HEK293 (cell line): ENCODE results near the gene HMOX1.

Experiments used
- AEBP2 ChIP-seq: fragments of 450-650 bp; formaldehyde crosslinking; IDR thresholded peaks from 2 replicates; pipeline ENCODE4 v1.5.1; 2016; ENCODE audit warnings: missing biosample characterization, missing genetic modification characterization, borderline replicate concordance
- GLI4 ChIP-seq: fragments of 450-650 bp; formaldehyde crosslinking; IDR thresholded peaks from 2 replicates; pipeline ENCODE4 v1.5.1; 2016; ENCODE audit warnings: missing biosample characterization, missing genetic modification characterization
- GLIS1 ChIP-seq: fragments of 450-650 bp; formaldehyde crosslinking; IDR thresholded peaks from 2 replicates; pipeline ENCODE4 v1.5.1; 2016; ENCODE audit warnings: missing biosample characterization, missing genetic modification characterization
- IKZF3 ChIP-seq: fragments of 450-650 bp; IDR thresholded peaks from 2 replicates; pipeline ENCODE4 v1.5.0; 2018; ENCODE audit warnings: missing biosample characterization, mild to moderate bottlenecking, missing genetic modification characterization, moderate library complexity
- YY1 ChIP-seq: fragments of 450-650 bp; formaldehyde crosslinking; IDR thresholded peaks from 2 replicates; pipeline ENCODE4 v1.5.1; 2018; ENCODE audit warnings: missing biosample characterization, missing genetic modification characterization
- ZBTB49 ChIP-seq: fragments of 450-650 bp; formaldehyde crosslinking; IDR thresholded peaks from 2 replicates; pipeline ENCODE4 v1.5.1; 2016; ENCODE audit warnings: missing biosample characterization, missing genetic modification characterization, low read depth
- ZFP3 ChIP-seq: fragments of 450-650 bp; formaldehyde crosslinking; IDR thresholded peaks from 2 replicates; pipeline ENCODE4 v1.5.1; 2016; ENCODE audit warnings: low read depth, missing biosample characterization, missing genetic modification characterization
- ZIC2 ChIP-seq: fragments of 450-650 bp; formaldehyde crosslinking; IDR thresholded peaks from 2 replicates; pipeline ENCODE4 v1.5.1; 2016; ENCODE audit warnings: missing biosample characterization, missing genetic modification characterization
- ZNF112 ChIP-seq: fragments of 450-650 bp; formaldehyde crosslinking; IDR thresholded peaks from 2 replicates; pipeline ENCODE4 v1.5.0; 2017; ENCODE audit warnings: missing biosample characterization, missing genetic modification characterization
- ZNF169 ChIP-seq: fragments of 450-650 bp; formaldehyde crosslinking; IDR thresholded peaks from 2 replicates; pipeline ENCODE4 v1.5.1; 2016; ENCODE audit warnings: missing biosample characterization, missing genetic modification characterization
- ZNF221 ChIP-seq: fragments of 450-650 bp; formaldehyde crosslinking; IDR thresholded peaks from 2 replicates; pipeline ENCODE4 v1.5.1; 2017; ENCODE audit warnings: missing biosample characterization, missing genetic modification characterization, borderline replicate concordance
- ZNF223 ChIP-seq: fragments of 450-650 bp; formaldehyde crosslinking; IDR thresholded peaks from 2 replicates; pipeline ENCODE4 v1.5.1; 2016; ENCODE audit warnings: missing biosample characterization, missing genetic modification characterization
- ZNF48 ChIP-seq: fragments of 450-650 bp; formaldehyde crosslinking; IDR thresholded peaks from 2 replicates; pipeline ENCODE4 v1.5.1; 2016; ENCODE audit warnings: missing biosample characterization, missing genetic modification characterization
- ZNF549 ChIP-seq: fragments of 450-650 bp; IDR thresholded peaks from 2 replicates; pipeline ENCODE4 v1.5.1; 2018; ENCODE audit warnings: missing biosample characterization, missing genetic modification characterization, mild to moderate bottlenecking, inconsistent platforms, moderate library complexity
- ZNF596 ChIP-seq: fragments of 450-650 bp; IDR thresholded peaks from 2 replicates; pipeline ENCODE4 v1.5.0; 2018; ENCODE audit warnings: missing biosample characterization, mild to moderate bottlenecking, missing genetic modification characterization, moderate library complexity
- ZNF600 ChIP-seq: fragments of 450-650 bp; formaldehyde crosslinking; IDR thresholded peaks from 2 replicates; pipeline ENCODE4 v1.5.1; 2016; ENCODE audit warnings: missing biosample characterization, missing genetic modification characterization
- ZNF629 ChIP-seq: fragments of 450-650 bp; formaldehyde crosslinking; IDR thresholded peaks from 2 replicates; pipeline ENCODE4 v1.5.1; 2017; ENCODE audit warnings: missing biosample characterization, missing genetic modification characterization
- ZNF701 ChIP-seq: fragments of 450-650 bp; formaldehyde crosslinking; IDR thresholded peaks from 2 replicates; pipeline ENCODE4 v1.5.1; 2016; ENCODE audit warnings: missing biosample characterization, missing genetic modification characterization
- ZNF785 ChIP-seq: fragments of 450-650 bp; formaldehyde crosslinking; IDR thresholded peaks from 2 replicates; pipeline ENCODE4 v1.5.1; 2016; ENCODE audit warnings: missing biosample characterization, missing genetic modification characterization
- ZSCAN16 ChIP-seq: fragments of 450-650 bp; formaldehyde crosslinking; IDR thresholded peaks from 2 replicates; pipeline ENCODE4 v1.5.1; 2016; ENCODE audit warnings: missing biosample characterization, missing genetic modification characterization
- ZSCAN5A ChIP-seq: fragments of 450-650 bp; formaldehyde crosslinking; IDR thresholded peaks from 2 replicates; pipeline ENCODE4 v1.5.1; 2016; ENCODE audit warnings: missing biosample characterization, missing genetic modification characterization
- TF ChIP-seq, protein P1 (sequence below): fragments of 450-650 bp; formaldehyde crosslinking; IDR thresholded peaks from 2 replicates; pipeline ENCODE4 v1.5.1; 2016; ENCODE audit warnings: missing biosample characterization, missing genetic modification characterization
- TF ChIP-seq, protein P2 (sequence below): fragments of 450-650 bp; formaldehyde crosslinking; IDR thresholded peaks from 2 replicates; pipeline ENCODE4 v1.5.1; 2016; ENCODE audit warnings: missing biosample characterization, missing genetic modification characterization
- TF ChIP-seq, protein P3 (sequence below): sonication (generic); formaldehyde crosslinking; IDR thresholded peaks from 2 replicates; pipeline ENCODE4 v1.8.1; 2022; ENCODE audit warnings: mild to moderate bottlenecking, moderate library complexity, missing genetic modification reagents
- TF ChIP-seq, protein P4 (sequence below): fragments of 450-650 bp; formaldehyde crosslinking; IDR thresholded peaks from 2 replicates; pipeline ENCODE4 v1.5.1; 2016; ENCODE audit warnings: missing biosample characterization, missing genetic modification characterization

Gene HMOX1

DNA sequence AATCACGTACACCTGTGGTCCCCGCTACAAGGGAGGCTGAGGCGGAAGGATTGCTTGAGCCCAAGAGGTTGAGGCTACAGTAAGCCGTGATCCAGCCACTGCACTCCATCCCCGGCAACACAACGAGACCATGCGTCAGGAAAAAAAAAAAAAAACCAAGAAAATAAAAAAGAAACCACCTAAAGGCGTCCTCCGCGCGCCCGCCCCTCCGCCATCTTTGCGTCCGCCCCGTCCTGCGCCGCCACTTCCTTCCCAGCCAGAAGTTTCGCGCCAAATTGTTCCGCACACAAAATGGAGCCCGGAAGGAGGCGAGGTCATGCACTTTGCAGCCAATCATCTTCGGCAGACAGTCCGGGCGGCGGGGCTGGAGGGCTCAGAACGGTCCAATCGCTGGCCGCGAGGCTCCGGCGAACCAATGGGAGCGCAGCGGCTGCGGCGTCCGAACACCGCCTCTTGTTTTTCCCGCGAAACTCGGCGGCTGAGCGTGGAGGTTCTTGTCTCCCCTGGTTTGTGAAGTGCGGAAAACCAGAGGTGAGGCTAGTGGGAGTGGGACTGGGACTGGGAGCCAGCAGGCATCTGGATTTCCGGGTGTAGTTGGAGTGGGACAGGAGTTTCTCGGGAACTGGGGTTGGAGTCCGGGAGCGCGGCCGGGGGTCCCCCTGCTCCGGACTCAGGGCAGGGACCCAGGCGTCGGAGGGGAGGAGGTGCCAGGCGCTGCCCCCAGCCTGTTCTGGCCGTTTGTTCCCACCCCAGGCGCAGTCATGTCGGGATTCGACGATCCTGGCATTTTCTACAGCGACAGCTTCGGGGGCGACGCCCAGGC, 19.0 kb downstream of the HMOX1 start, which contains the start of gene MCM5 (continued):
- no peak for TF ChIP-seq AEBP2 (tag by site-specific recombination)
- TF ChIP-seq ZNF701: no peak
- TF ChIP-seq, protein P1, sequence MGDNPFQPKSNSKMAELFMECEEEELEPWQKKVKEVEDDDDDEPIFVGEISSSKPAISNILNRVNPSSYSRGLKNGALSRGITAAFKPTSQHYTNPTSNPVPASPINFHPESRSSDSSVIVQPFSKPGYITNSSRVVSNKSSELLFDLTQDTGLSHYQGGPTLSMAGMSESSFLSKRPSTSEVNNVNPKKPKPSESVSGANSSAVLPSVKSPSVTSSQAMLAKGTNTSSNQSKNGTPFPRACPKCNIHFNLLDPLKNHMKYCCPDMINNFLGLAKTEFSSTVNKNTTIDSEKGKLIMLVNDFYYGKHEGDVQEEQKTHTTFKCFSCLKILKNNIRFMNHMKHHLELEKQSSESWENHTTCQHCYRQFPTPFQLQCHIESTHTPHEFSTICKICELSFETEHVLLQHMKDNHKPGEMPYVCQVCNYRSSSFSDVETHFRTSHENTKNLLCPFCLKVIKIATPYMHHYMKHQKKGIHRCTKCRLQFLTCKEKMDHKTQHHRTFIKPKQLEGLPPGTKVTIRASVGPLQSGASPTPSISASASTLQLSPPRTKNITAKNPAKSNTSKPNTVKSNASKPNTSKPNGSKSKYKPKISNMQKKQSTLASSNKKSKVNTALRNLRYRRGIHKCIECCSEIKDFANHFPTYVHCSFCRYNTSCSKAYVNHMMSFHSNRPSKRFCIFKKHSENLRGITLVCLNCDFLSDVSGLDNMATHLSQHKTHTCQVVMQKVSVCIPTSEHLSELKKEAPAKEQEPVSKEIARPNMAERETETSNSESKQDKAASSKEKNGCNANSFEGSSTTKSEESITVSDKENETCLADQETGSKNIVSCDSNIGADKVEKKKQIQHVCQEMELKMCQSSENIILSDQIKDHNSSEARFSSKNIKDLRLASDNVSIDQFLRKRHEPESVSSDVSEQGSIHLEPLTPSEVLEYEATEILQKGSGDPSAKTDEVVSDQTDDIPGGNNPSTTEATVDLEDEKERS (tag by site-specific recombination): 0 out of 2 replicates have a peak, but pooled peaks have one; percentile 19
- peak; percentile 52; the same call in 1 of the 2 replicates for TF ChIP-seq ZNF600 (tag by site-specific recombination)
- no peak for TF ChIP-seq ZSCAN16 (tag by site-specific recombination)
- TF ChIP-seq GLI4 (tag by site-specific recombination): 0 out of 2 replicates have a peak, but pooled peaks have one; percentile 66
- no peak for TF ChIP-seq ZIC2 (tag by site-specific recombination)
- TF ChIP-seq GLIS1 (tag by site-specific recombination): peak; percentile 18; the same call in 1 of the 2 replicates
- TF ChIP-seq ZSCAN5A (tag by site-specific recombination): no peak
- no peak for TF ChIP-seq ZFP3 (tag by site-specific recombination)
- TF ChIP-seq ZNF596 (tag by site-specific recombination): no peak
- TF ChIP-seq, protein P2, sequence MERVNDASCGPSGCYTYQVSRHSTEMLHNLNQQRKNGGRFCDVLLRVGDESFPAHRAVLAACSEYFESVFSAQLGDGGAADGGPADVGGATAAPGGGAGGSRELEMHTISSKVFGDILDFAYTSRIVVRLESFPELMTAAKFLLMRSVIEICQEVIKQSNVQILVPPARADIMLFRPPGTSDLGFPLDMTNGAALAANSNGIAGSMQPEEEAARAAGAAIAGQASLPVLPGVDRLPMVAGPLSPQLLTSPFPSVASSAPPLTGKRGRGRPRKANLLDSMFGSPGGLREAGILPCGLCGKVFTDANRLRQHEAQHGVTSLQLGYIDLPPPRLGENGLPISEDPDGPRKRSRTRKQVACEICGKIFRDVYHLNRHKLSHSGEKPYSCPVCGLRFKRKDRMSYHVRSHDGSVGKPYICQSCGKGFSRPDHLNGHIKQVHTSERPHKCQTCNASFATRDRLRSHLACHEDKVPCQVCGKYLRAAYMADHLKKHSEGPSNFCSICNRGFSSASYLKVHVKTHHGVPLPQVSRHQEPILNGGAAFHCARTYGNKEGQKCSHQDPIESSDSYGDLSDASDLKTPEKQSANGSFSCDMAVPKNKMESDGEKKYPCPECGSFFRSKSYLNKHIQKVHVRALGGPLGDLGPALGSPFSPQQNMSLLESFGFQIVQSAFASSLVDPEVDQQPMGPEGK (tag by site-specific recombination): peak; percentile 12; the same call in 1 of the 2 replicates
- peak; percentile 56; the same call in 1 of the 2 replicates for TF ChIP-seq ZNF629 (tag by site-specific recombination)
- TF ChIP-seq, protein P3, sequence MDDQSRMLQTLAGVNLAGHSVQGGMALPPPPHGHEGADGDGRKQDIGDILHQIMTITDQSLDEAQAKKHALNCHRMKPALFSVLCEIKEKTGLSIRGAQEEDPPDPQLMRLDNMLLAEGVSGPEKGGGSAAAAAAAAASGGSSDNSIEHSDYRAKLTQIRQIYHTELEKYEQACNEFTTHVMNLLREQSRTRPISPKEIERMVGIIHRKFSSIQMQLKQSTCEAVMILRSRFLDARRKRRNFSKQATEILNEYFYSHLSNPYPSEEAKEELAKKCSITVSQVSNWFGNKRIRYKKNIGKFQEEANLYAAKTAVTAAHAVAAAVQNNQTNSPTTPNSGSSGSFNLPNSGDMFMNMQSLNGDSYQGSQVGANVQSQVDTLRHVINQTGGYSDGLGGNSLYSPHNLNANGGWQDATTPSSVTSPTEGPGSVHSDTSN (CRISPR knock-in tag): peak; percentile 92
- TF ChIP-seq ZNF112 (tag by site-specific recombination): no peak
- no peak for TF ChIP-seq ZNF169 (tag by site-specific recombination)
- TF ChIP-seq IKZF3 (tag by site-specific recombination): no peak
- TF ChIP-seq ZNF549 (tag by site-specific recombination): no peak
- TF ChIP-seq ZNF221 (tag by site-specific recombination): no peak
- no peak for TF ChIP-seq ZNF48
- peak; percentile 96 for TF ChIP-seq YY1 (tag by site-specific recombination)
- TF ChIP-seq ZBTB49: no peak
- peak; percentile 54; the same call in 1 of the 2 replicates for TF ChIP-seq ZNF785 (tag by site-specific recombination)
- no peak for TF ChIP-seq ZNF223 (tag by site-specific recombination)
- TF ChIP-seq, protein P4, sequence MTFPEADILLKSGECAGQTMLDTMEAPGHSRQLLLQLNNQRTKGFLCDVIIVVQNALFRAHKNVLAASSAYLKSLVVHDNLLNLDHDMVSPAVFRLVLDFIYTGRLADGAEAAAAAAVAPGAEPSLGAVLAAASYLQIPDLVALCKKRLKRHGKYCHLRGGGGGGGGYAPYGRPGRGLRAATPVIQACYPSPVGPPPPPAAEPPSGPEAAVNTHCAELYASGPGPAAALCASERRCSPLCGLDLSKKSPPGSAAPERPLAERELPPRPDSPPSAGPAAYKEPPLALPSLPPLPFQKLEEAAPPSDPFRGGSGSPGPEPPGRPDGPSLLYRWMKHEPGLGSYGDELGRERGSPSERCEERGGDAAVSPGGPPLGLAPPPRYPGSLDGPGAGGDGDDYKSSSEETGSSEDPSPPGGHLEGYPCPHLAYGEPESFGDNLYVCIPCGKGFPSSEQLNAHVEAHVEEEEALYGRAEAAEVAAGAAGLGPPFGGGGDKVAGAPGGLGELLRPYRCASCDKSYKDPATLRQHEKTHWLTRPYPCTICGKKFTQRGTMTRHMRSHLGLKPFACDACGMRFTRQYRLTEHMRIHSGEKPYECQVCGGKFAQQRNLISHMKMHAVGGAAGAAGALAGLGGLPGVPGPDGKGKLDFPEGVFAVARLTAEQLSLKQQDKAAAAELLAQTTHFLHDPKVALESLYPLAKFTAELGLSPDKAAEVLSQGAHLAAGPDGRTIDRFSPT (tag by site-specific recombination): 0 out of 2 replicates have a peak, but pooled peaks have one; percentile 65
